Neuron (in vitro differentiated cells): ENCODE data around the gene CSPG5.

ENCODE experiments used
- H2AFZ ChIP-seq: one replicate; pipeline ENCODE4 v1.6.1; 2013; ENCODE audit warnings: low read depth, mild to moderate bottlenecking, inconsistent platforms, low read length, moderate library complexity
- H3K27me3 ChIP-seq: one replicate; pipeline ENCODE4 v1.6.1; 2013; ENCODE audit warnings: low read length; ENCODE audit not compliant: insufficient read depth
- H3K36me3 ChIP-seq: one replicate; pipeline ENCODE4 v1.6.1; 2013; ENCODE audit warnings: low read length; ENCODE audit not compliant: insufficient read depth
- H3K4me1 ChIP-seq: one replicate; pipeline ENCODE4 v1.6.1; 2013; ENCODE audit warnings: low read length; ENCODE audit not compliant: insufficient read depth
- H3K4me3 ChIP-seq: 2 replicates; pipeline ENCODE4 v1.5.1; 2013; ENCODE audit warnings: mild to moderate bottlenecking, low read length, moderate library complexity
- H3K9me3 ChIP-seq: one replicate; pipeline ENCODE4 v1.6.1; 2013; ENCODE audit warnings: low read length

Gene CSPG5, protein sequence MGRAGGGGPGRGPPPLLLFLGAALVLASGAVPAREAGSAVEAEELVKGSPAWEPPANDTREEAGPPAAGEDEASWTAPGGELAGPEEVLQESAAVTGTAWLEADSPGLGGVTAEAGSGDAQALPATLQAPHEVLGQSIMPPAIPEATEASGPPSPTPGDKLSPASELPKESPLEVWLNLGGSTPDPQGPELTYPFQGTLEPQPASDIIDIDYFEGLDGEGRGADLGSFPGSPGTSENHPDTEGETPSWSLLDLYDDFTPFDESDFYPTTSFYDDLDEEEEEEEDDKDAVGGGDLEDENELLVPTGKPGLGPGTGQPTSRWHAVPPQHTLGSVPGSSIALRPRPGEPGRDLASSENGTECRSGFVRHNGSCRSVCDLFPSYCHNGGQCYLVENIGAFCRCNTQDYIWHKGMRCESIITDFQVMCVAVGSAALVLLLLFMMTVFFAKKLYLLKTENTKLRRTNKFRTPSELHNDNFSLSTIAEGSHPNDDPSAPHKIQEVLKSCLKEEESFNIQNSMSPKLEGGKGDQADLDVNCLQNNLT

DNA sequence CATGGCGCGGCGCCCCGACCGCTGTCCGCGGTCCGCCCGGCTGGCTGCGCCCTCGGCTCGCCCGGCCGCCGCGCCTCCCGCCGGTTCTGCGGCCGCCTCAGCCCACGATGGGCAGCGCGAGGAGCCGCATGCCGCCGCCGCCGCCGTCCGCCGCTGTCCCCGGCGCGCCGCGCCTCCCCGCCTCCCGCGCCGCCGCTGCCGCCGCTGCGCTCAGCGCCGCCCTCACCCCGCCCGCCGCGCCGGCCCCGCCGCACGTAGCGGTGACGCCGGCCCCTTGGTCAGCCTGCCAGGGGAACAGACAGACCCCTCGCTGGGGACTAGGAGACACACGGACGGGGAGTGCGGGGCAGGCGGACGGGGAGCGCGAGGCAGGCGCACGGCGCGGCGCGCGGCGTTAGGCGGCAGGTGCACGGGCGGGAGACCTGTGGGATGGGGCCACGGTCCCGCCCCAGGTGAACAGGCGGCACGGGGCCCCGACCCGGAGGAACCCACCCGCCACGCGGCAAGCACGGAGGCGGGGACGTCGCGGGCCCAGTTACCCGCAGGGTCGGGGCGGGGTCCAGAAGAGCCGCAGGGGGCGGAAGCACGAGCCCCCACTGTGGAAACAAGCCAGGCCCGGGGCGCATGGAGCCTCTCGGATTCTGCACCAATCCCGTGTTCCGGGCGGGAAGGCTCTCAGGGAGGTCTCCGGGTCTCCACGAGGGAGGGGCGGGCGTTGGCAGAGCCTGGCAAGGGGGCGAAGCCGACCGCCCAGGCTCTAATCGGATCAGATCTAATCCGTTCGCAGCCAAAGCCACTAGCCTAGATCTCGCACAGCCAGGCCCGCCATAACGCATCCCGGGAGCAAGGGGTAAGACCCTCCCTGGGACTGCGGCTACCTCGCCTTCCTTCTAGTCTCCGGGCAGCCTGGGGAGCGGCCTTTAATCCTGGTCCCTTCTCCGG lies at the start of gene CSPG5:
CSPG5 (minus strand) TSS at position 175 of the 942 bp plus-strand sequence; CDS start at position 3, 172 bp downstream.
- Histone ChIP-seq H3K36me3 (peaks cover 5% of the 10 kb centered on the region), H3K27me3 (no peaks in the 10 kb centered on the region), H3K9me3 (no peaks in the 10 kb centered on the region), H3K4me3 (peak within 1 kb of the TSS; percentile 42), H3K4me1 (peaks cover 12% of the 10 kb centered on the region), H2AFZ (no peak within 1 kb of the TSS)

DNA sequence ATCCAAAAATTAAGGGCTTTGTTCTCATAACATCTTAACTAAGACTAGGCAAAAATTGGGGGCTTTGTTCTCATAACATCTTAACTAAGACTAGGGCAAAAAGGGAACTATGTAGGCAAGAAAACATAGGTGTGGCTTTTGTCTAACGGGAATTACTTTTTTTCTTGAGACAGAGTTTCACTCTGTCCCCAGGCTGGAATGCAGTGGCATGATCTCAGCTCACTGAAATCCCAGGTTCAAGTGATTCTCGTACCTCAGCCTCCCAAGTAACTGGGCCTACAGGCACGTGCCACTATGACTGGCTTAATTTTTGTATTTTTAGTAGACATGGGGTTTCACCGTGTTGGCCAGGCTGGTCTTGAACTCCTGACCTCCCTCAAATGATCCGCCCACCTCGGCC lies 49.8 kb upstream of the CSPG5 start:
- H2AFZ ChIP-seq, result no peak overlapping the region
- no peaks in the 10 kb centered on the region for H3K4me1 ChIP-seq
- H3K27me3 ChIP-seq, result no peaks in the 10 kb centered on the region
- peaks cover 95% of the 10 kb centered on the region for H3K36me3 ChIP-seq
- no peaks in the 10 kb centered on the region for H3K9me3 ChIP-seq
- H3K4me3 ChIP-seq, result no peak overlapping the region

DNA sequence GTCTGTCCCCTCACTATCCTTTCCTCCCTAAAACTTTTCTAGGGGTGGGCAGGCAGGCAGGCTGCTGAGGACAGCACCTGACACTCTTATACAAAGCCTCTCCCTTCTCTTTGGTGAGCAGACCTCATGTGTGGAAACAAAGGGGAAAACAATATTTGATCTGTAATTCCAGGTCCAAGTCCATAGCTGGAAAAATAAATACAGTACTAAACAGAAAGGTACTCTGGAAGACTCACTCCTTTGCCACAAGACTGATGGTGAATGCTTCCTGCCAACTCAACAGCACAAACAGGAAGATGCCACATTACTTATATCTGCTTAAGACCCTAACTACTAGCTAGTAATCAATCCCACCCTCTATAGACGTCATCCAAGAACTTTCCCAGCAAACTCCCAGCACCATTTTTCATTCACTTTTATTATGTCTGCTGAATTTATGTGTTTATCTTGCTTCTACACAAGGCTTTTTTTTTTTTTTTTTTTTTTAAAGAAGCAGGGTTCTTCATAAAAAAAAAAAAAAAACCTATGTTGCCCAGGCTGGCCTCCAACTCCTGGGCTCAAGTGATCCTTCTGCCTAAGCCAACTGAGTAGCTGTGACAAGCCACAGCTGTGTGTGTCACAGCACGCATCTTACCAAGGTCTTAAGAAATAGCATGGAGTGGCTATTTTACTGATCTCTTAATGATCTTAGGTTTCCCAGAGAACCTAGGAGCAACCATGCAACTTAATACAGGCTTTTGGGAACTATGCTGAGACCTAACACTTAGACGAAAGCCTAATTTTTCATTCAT lies 44.2 kb upstream of the CSPG5 start:
- Histone ChIP-seq H3K4me1 (no peaks in the 10 kb centered on the region), H3K27me3 (no peaks in the 10 kb centered on the region), H3K4me3 (no peak overlapping the region), H3K36me3 (peaks cover 91% of the 10 kb centered on the region), H3K9me3 (no peaks in the 10 kb centered on the region), H2AFZ (no peak overlapping the region)

DNA sequence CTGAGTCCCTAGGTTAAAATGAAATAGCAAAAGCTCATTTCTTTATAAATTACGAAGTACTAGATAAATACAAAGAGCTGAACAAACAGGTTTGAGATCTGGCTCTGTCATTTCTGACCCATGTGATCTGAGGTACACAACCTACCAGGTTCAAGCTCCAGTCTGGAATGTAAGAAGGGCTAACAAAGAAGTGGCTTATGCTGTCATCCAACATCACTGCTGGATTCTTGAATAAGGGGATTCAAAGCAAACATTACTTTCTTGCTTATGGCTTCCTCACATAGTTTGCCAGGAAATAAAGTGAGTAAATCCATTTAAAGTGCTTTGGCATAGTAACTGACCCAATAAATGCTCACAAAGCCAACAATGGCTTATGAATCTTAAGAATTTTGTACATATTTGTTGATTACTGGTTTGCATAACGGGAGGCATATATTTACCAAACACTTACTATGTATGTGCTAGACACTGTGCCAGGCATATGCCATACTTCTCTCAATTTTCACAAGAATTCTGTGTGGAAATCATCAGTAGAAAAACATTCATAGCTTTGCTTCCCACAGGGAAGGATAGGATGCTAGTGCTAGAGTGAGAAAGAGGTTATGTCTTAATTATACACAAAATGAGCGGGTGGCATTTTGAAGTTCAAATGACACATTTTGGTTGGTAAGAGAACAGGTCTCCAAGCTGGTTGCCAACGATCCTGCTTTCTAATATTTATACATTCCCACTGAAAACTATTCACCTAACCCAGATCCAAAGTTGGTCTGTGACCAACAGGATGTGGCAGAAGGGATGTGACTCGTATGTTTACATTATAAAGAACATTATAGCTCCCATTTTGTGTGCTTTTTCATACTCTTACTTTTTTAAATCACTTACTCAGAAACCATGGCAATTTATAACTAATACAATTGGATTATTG lies 38.7 kb upstream of the CSPG5 start:
- H3K27me3 ChIP-seq, result no peaks in the 10 kb centered on the region
- H2AFZ ChIP-seq, result no peak overlapping the region
- peaks cover 4% of the 10 kb centered on the region for H3K9me3 ChIP-seq
- peaks cover 66% of the 10 kb centered on the region for H3K36me3 ChIP-seq
- peaks cover 14% of the 10 kb centered on the region for H3K4me1 ChIP-seq
- no peak overlapping the region for H3K4me3 ChIP-seq

DNA sequence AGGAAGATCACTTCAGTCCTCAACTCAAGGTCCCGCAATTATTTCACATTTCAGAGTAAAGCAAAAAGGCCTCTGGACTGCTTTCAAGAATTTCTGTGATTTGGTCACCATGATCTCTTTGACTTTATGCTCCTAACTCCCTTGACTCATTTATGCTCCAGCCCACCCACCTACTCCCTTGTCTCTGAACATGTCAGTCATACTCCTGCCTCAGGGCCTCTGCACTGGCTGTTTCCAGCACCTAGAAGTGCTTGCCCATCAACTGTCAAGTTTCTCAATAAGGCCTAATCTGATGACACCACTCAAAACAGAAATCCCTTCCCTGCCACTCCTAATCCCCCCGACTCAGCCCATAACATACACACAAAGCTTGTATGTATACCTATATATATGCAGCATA lies 36.1 kb upstream of the CSPG5 start:
- Histone ChIP-seq H3K36me3 (peaks cover 71% of the 10 kb centered on the region), H2AFZ (no peak overlapping the region), H3K9me3 (peaks cover 7% of the 10 kb centered on the region), H3K4me3 (no peak overlapping the region), H3K27me3 (no peaks in the 10 kb centered on the region), H3K4me1 (peaks cover 14% of the 10 kb centered on the region)

DNA sequence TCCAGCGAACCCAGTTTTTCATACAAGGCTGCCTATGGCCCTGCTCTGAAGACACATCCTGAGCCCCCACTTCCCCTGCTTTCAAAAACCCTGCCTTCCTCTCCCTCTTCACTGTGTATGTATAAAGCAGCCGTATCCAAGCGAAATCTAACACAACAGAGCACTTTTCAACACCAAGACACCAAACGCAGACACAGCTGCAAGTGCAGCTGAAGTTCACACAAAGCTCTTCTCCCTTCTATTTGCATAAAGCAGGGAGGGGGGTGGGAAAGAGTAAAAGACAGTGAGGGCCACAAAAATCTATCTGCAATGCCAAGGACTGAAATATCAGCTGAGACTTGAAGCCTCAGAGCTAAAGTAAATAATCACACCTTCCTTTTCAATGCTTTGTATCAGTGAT lies 35.1 kb upstream of the CSPG5 start:
- H3K9me3 ChIP-seq, result peaks cover 7% of the 10 kb centered on the region
- no peak overlapping the region for H3K4me3 ChIP-seq
- H3K36me3 ChIP-seq, result peaks cover 68% of the 10 kb centered on the region
- H3K27me3 ChIP-seq, result no peaks in the 10 kb centered on the region
- H3K4me1 ChIP-seq, result peaks cover 14% of the 10 kb centered on the region
- no peak overlapping the region for H2AFZ ChIP-seq

DNA sequence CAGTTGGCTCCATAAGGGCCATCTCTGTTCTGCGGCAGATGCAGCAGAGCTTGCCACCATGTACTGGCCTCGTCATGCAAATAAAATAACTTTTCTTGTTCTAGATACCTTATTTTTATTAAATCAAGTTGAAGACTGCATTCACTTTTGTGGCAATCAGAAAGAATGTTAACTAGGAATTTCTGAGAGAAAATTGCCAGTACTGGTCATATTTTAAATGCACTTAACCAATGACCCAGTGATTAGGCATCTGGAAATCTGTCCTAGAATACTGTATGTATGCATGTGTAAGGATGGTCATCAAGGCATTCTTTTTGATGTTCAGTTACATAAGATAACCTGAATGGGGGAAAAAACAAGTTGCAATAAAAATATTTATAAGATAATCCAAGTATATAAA lies 34.2 kb upstream of the CSPG5 start:
- Histone ChIP-seq H3K4me3 (no peak overlapping the region), H3K27me3 (no peaks in the 10 kb centered on the region), H3K4me1 (peaks cover 14% of the 10 kb centered on the region), H3K36me3 (peaks cover 68% of the 10 kb centered on the region), H2AFZ (no peak overlapping the region), H3K9me3 (peaks cover 7% of the 10 kb centered on the region)

DNA sequence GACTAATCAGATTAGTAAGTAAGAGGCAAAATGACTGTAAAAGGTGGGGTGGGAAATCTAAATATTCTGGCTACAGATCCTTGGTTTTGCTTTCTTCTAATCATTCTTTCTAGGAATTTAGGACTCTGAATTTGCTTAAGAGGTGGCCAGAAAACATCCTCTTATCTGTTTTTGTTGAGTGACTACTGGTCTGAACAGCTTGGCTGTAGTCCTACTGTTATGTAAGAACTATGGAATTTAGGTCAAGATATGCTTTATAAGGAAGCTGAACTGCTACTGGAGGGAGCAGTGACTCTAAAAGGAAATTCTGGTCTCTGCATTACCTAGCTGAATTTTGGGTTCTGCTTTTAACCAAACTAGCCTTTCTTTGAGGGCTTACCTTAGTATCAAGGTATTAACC lies 33.5 kb upstream of the CSPG5 start:
- Histone ChIP-seq H2AFZ (no peak overlapping the region), H3K27me3 (no peaks in the 10 kb centered on the region), H3K9me3 (peaks cover 7% of the 10 kb centered on the region), H3K4me3 (no peak overlapping the region), H3K36me3 (peaks cover 67% of the 10 kb centered on the region), H3K4me1 (peaks cover 14% of the 10 kb centered on the region)

DNA sequence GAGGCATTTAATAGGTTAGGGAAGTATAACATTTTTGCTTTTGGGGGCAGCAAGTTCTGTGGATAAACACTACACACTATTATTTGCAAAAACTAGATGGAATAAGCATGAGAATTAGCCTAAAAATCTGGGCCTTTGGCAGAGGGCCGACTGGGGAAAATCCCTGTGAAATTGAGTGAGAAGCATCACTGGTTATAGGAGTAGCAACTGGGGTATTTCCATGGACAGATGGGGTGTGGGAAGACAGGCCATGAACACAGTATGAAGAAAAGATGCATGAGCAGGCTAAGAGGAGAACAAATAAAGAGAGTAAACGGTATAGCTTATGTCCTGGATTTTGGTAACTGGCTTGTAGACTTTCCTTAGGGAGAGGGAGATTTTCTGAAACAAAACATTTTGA lies 32.9 kb upstream of the CSPG5 start:
- no peak overlapping the region for H2AFZ ChIP-seq

DNA sequence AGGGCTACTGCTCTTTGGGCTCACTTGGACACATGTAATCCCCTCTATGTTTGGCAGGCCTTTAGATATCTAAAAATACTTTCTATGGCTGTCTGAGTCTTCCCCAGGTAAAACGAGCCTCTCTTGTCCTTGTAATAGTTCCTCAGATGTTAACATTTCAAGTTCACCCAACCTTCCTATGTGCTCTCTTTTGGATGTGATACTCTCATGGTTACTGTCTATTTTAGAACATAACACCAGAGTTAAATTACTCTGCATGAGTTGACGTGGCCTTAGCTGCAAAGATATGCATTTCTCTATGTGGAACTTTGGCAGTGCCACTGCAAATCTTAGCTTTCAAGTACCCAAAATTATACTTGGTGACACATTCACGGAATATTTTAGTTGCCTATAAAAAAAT lies 31.9 kb upstream of the CSPG5 start:
- Histone ChIP-seq H2AFZ (no peak overlapping the region), H3K9me3 (peaks cover 2% of the 10 kb centered on the region), H3K4me1 (peaks cover 14% of the 10 kb centered on the region), H3K27me3 (no peaks in the 10 kb centered on the region), H3K36me3 (peaks cover 69% of the 10 kb centered on the region), H3K4me3 (no peak overlapping the region)

More for the DNA sequence above, 32.9 kb upstream of the CSPG5 start:
- H3K27me3 ChIP-seq, result no peaks in the 10 kb centered on the region
- no peak overlapping the region for H3K4me3 ChIP-seq
- peaks cover 14% of the 10 kb centered on the region for H3K4me1 ChIP-seq
- H3K9me3 ChIP-seq, result peaks cover 5% of the 10 kb centered on the region
- H3K36me3 ChIP-seq, result peaks cover 67% of the 10 kb centered on the region

DNA sequence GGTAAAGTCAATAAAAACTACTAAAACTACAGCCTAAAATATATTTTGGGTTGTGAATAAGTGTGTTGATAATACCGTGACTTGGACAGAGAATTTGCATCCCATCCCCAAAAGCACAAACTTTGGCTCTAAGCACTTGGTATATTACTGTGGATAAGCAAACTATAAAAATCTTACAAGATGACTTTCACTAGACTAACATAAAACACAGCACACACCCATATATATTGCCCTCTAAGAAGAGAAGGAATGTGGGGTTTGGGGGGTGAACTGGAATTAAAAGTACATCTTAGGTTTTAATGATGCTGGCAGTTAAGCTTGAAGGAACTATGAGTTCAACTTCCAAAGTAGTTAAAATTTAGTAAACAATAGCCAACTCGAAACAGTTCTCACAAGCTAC lies 28.7 kb upstream of the CSPG5 start:
- Histone ChIP-seq H3K4me1 (no peaks in the 10 kb centered on the region), H2AFZ (no peak overlapping the region), H3K36me3 (peaks cover 93% of the 10 kb centered on the region), H3K4me3 (no peak overlapping the region), H3K9me3 (peaks cover 2% of the 10 kb centered on the region), H3K27me3 (no peaks in the 10 kb centered on the region)

DNA sequence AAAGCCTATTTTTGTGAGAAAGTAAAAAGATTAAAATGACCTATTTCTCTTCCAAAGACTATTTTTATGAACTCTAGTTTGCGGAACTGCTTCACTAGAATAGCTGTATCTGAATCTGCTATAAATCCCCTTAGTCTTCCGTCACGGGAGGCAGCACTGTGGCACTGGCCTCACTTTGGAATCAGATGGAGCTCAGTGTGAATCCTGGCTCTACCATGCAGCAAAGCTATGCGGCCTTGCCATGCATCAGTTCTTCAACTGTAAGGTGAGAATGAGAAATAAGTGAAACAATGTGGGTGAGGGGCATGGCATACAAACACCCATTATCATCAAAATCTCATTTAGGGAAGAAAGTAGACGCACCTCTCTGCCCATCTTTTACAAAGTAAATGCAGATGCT lies 27.5 kb upstream of the CSPG5 start:
- peaks cover 2% of the 10 kb centered on the region for H3K9me3 ChIP-seq
- H2AFZ ChIP-seq, result no peak overlapping the region
- H3K4me1 ChIP-seq, result no peaks in the 10 kb centered on the region
- peaks cover 86% of the 10 kb centered on the region for H3K36me3 ChIP-seq
- no peaks in the 10 kb centered on the region for H3K27me3 ChIP-seq
- H3K4me3 ChIP-seq, result no peak overlapping the region
